ENCODE results near the gene PITX3.

DNA sequence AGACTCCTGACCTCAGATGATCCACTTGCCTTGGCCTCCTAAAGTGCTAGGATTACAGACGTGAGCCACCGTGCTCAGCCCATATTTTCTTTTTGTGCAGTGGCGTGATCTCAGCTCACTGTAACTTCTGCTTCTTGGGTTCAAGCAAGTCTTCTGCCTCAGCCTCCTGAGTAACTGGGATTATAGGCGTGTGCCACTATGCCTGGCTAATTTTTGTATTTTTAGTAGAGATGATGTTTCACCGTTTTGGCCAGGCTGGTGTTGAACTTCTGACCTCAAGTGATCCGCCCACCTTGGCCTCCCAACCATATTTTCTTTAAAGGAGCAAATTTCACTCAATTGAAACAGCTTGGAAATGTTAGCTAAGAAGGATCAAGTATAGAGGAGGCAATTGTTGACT, 20.5 kb upstream of the PITX3 start:
- TF ChIP-seq, protein P1, sequence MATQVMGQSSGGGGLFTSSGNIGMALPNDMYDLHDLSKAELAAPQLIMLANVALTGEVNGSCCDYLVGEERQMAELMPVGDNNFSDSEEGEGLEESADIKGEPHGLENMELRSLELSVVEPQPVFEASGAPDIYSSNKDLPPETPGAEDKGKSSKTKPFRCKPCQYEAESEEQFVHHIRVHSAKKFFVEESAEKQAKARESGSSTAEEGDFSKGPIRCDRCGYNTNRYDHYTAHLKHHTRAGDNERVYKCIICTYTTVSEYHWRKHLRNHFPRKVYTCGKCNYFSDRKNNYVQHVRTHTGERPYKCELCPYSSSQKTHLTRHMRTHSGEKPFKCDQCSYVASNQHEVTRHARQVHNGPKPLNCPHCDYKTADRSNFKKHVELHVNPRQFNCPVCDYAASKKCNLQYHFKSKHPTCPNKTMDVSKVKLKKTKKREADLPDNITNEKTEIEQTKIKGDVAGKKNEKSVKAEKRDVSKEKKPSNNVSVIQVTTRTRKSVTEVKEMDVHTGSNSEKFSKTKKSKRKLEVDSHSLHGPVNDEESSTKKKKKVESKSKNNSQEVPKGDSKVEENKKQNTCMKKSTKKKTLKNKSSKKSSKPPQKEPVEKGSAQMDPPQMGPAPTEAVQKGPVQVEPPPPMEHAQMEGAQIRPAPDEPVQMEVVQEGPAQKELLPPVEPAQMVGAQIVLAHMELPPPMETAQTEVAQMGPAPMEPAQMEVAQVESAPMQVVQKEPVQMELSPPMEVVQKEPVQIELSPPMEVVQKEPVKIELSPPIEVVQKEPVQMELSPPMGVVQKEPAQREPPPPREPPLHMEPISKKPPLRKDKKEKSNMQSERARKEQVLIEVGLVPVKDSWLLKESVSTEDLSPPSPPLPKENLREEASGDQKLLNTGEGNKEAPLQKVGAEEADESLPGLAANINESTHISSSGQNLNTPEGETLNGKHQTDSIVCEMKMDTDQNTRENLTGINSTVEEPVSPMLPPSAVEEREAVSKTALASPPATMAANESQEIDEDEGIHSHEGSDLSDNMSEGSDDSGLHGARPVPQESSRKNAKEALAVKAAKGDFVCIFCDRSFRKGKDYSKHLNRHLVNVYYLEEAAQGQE (IDR thresholded peaks at IDR 0.05; ENCODE audit: unreplicated experiment) = no peak
- TF ChIP-seq, protein P2, sequence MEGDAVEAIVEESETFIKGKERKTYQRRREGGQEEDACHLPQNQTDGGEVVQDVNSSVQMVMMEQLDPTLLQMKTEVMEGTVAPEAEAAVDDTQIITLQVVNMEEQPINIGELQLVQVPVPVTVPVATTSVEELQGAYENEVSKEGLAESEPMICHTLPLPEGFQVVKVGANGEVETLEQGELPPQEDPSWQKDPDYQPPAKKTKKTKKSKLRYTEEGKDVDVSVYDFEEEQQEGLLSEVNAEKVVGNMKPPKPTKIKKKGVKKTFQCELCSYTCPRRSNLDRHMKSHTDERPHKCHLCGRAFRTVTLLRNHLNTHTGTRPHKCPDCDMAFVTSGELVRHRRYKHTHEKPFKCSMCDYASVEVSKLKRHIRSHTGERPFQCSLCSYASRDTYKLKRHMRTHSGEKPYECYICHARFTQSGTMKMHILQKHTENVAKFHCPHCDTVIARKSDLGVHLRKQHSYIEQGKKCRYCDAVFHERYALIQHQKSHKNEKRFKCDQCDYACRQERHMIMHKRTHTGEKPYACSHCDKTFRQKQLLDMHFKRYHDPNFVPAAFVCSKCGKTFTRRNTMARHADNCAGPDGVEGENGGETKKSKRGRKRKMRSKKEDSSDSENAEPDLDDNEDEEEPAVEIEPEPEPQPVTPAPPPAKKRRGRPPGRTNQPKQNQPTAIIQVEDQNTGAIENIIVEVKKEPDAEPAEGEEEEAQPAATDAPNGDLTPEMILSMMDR (conservative IDR thresholded peaks at IDR 0.05; ENCODE audit: low read depth in 2 of 2) = no peak
- no peak for TF ChIP-seq POLR2AphosphoS5 (IDR thresholded peaks at IDR 0.05; ENCODE audit: low read depth)
- no peak for TF ChIP-seq EZH2 (IDR thresholded peaks at IDR 0.05; ENCODE audit: low read depth, unreplicated experiment)
- TF ChIP-seq ZNF114 (CRISPR knock-in tag; IDR thresholded peaks at IDR 0.05) = no peak
- no peak for TF ChIP-seq JUNB (IDR thresholded peaks at IDR 0.05; ENCODE audit: unreplicated experiment)
- TF ChIP-seq NANOG (IDR thresholded peaks at IDR 0.05; ENCODE audit: borderline replicate concordance) = no peak
- TF ChIP-seq, protein P3, sequence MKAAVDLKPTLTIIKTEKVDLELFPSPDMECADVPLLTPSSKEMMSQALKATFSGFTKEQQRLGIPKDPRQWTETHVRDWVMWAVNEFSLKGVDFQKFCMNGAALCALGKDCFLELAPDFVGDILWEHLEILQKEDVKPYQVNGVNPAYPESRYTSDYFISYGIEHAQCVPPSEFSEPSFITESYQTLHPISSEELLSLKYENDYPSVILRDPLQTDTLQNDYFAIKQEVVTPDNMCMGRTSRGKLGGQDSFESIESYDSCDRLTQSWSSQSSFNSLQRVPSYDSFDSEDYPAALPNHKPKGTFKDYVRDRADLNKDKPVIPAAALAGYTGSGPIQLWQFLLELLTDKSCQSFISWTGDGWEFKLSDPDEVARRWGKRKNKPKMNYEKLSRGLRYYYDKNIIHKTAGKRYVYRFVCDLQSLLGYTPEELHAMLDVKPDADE (IDR thresholded peaks at IDR 0.05) = no peak
- TF ChIP-seq EZH2phosphoT487 (IDR thresholded peaks at IDR 0.05; ENCODE audit: unreplicated experiment) = no peak
- no peak for TF ChIP-seq ZNF331 (CRISPR knock-in tag; IDR thresholded peaks at IDR 0.05; ENCODE audit: low read depth)
- TF ChIP-seq CREB1 (CRISPR knock-in tag; IDR thresholded peaks at IDR 0.05; ENCODE audit: low read depth) = no peak
- no peak for TF ChIP-seq STAT1 (IDR thresholded peaks at IDR 0.05; ENCODE audit: unreplicated experiment)
- TF ChIP-seq, protein P4, sequence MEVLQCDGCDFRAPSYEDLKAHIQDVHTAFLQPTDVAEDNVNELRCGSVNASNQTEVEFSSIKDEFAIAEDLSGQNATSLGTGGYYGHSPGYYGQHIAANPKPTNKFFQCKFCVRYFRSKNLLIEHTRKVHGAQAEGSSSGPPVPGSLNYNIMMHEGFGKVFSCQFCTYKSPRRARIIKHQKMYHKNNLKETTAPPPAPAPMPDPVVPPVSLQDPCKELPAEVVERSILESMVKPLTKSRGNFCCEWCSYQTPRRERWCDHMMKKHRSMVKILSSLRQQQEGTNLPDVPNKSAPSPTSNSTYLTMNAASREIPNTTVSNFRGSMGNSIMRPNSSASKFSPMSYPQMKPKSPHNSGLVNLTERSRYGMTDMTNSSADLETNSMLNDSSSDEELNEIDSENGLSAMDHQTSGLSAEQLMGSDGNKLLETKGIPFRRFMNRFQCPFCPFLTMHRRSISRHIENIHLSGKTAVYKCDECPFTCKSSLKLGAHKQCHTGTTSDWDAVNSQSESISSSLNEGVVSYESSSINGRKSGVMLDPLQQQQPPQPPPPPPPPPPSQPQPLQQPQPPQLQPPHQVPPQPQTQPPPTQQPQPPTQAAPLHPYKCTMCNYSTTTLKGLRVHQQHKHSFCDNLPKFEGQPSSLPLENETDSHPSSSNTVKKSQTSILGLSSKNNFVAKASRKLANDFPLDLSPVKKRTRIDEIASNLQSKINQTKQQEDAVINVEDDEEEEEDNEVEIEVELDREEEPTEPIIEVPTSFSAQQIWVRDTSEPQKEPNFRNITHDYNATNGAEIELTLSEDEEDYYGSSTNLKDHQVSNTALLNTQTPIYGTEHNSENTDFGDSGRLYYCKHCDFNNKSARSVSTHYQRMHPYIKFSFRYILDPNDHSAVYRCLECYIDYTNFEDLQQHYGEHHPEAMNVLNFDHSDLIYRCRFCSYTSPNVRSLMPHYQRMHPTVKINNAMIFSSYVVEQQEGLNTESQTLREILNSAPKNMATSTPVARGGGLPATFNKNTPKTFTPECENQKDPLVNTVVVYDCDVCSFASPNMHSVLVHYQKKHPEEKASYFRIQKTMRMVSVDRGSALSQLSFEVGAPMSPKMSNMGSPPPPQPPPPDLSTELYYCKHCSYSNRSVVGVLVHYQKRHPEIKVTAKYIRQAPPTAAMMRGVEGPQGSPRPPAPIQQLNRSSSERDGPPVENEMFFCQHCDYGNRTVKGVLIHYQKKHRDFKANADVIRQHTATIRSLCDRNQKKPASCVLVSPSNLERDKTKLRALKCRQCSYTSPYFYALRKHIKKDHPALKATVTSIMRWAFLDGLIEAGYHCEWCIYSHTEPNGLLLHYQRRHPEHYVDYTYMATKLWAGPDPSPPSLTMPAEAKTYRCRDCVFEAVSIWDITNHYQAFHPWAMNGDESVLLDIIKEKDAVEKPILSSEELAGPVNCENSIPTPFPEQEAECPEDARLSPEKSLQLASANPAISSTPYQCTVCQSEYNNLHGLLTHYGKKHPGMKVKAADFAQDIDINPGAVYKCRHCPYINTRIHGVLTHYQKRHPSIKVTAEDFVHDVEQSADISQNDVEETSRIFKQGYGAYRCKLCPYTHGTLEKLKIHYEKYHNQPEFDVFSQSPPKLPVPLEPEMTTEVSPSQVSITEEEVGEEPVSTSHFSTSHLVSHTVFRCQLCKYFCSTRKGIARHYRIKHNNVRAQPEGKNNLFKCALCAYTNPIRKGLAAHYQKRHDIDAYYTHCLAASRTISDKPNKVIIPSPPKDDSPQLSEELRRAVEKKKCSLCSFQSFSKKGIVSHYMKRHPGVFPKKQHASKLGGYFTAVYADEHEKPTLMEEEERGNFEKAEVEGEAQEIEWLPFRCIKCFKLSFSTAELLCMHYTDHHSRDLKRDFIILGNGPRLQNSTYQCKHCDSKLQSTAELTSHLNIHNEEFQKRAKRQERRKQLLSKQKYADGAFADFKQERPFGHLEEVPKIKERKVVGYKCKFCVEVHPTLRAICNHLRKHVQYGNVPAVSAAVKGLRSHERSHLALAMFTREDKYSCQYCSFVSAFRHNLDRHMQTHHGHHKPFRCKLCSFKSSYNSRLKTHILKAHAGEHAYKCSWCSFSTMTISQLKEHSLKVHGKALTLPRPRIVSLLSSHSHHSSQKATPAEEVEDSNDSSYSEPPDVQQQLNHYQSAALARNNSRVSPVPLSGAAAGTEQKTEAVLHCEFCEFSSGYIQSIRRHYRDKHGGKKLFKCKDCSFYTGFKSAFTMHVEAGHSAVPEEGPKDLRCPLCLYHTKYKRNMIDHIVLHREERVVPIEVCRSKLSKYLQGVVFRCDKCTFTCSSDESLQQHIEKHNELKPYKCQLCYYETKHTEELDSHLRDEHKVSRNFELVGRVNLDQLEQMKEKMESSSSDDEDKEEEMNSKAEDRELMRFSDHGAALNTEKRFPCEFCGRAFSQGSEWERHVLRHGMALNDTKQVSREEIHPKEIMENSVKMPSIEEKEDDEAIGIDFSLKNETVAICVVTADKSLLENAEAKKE (CRISPR knock-in tag; IDR thresholded peaks at IDR 0.05) = no peak
